Gastroesophageal sphincter (tissue), 4 donors: Measurements from ENCODE around the gene MACROD1. TPM values are rescaled to one million over a fixed set of nuclear protein-coding genes. Genes with fewer than 3 reads are reported as not detected.
A peak's percentile ranks its signal among the peaks of the same experiment; 100 is the strongest.

Experiments used
- ATAC-seq: fragments of 150-250 bp; one replicate; pipeline ENCODE4 v1.9.1; 2016; ENCODE audit warnings: mild to moderate bottlenecking, moderate library complexity
- H3K27ac ChIP-seq, 4 donors: fragments of 200-600 bp; sonication (generic) in 3 of 4; 1 replicate in 3 of 4; 2 replicates in 1 of 4; pipeline ENCODE4 v1.5.1; 2016 to 2019
- H3K27me3 ChIP-seq: fragments of 200-600 bp; sonication (generic); one replicate; pipeline ENCODE4 v1.5.1; 2019
- H3K36me3 ChIP-seq, 2 donors: fragments of 200-600 bp; sonication (generic); one replicate each; pipeline ENCODE4 v1.5.1; 2019; ENCODE audit warnings: control low read depth in 1 of 2
- H3K4me1 ChIP-seq, 3 donors: fragments of 200-600 bp; sonication (generic); 1 replicate in 2 of 3; 2 replicates in 1 of 3; pipeline ENCODE4 v1.5.1; 2016 to 2019; ENCODE audit warnings: control low read depth in 2 of 3
- H3K4me3 ChIP-seq, 2 donors: fragments of 200-600 bp; sonication (generic); one replicate each; pipeline ENCODE4 v1.5.1; 2019; ENCODE audit warnings: mild to moderate bottlenecking in 1 of 2, moderate library complexity in 1 of 2
- H3K9me3 ChIP-seq, 3 donors: fragments of 200-600 bp; sonication (generic); one replicate each; pipeline ENCODE4 v1.5.1; 2017 to 2019; ENCODE audit warnings: control low read depth in 2 of 3
- EP300 ChIP-seq: sonication (generic); formaldehyde crosslinking; IDR thresholded peaks from one replicate; pipeline ENCODE4 v1.6.1; 2017; ENCODE audit warnings: antibody characterized with exemption, mild to moderate bottlenecking
- POLR2A ChIP-seq, 2 donors: fragments of 450-650 bp; IDR thresholded peaks; one replicate each; pipeline ENCODE4 v1.6.1; 2017; ENCODE audit warnings: antibody characterized with exemption in 2 of 2, mild to moderate bottlenecking in 2 of 2, moderate library complexity in 1 of 2
- POLR2AphosphoS5 ChIP-seq: sonication (generic); formaldehyde crosslinking; IDR thresholded peaks from one replicate; pipeline ENCODE4 v1.6.1; 2017; ENCODE audit warnings: antibody characterized with exemption
- WGBS, 2 donors: methylation state at CpG; one replicate each; pipeline ENCODE4 v1.1.5; 2018; ENCODE audit warnings: low coverage in 1 of 2; 5-methylcytosine and 5-hydroxymethylcytosine counted together
- total RNA-seq, 4 donors: library from RNA; depleted of rRNA; stranded (reverse); fragments of >200 nt; gene quantifications; one replicate each; pipeline ENCODE4 v1.1.0, GENCODE V29; 2016
- TF ChIP-seq, protein P1 (sequence below), 4 experiments: fragments of 200-600 bp in 2 of 4; fragments of 450-650 bp in 2 of 4; sonication (generic) in 1 of 4; IDR thresholded peaks; one replicate each; pipeline ENCODE4 v1.5.1; 2017 to 2019; ENCODE audit warnings: antibody characterized with exemption in 4 of 4, mild to moderate bottlenecking in 2 of 4, moderate library complexity in 2 of 4

MACROD1 gene
- total RNA-seq, 4 donors from 2014 or later, result 26.9 to 56.2 (median 30.4) TPM

DNA sequence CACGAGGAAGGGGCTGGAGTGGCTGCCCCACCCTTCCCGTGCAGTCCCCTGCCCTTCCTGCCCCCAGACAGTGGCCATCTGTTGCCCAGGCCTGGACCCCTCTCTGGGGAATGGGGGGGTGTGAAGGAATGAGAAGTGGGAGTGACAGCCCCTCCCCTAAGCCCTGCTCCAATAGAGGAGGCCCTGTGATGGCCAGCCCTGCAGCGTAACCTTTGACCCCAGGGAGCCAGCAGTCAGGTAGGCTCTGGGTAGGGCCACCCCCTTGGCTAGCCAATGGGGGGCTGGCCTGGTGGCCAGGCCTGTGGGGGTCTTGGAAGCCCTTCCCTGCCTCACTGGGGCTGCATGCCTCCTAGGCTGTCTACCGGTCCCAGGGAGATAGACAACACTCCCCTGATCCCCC, 123.6 kb downstream of the MACROD1 start:
- WGBS, 2 donors, result no CpG with 5 or more reads among the region's 4 CpGs
- H3K9me3 ChIP-seq, result no peaks in the 10 kb centered on the region
- TF ChIP-seq EP300, result no peak
- TF ChIP-seq, protein P1, sequence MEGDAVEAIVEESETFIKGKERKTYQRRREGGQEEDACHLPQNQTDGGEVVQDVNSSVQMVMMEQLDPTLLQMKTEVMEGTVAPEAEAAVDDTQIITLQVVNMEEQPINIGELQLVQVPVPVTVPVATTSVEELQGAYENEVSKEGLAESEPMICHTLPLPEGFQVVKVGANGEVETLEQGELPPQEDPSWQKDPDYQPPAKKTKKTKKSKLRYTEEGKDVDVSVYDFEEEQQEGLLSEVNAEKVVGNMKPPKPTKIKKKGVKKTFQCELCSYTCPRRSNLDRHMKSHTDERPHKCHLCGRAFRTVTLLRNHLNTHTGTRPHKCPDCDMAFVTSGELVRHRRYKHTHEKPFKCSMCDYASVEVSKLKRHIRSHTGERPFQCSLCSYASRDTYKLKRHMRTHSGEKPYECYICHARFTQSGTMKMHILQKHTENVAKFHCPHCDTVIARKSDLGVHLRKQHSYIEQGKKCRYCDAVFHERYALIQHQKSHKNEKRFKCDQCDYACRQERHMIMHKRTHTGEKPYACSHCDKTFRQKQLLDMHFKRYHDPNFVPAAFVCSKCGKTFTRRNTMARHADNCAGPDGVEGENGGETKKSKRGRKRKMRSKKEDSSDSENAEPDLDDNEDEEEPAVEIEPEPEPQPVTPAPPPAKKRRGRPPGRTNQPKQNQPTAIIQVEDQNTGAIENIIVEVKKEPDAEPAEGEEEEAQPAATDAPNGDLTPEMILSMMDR (IDR thresholded peaks at IDR 0.05), result no peak
- no peak for TF ChIP-seq POLR2A (IDR thresholded peaks at IDR 0.05)
- TF ChIP-seq POLR2AphosphoS5, result no peak
- no peaks in the 10 kb centered on the region for H3K27me3 ChIP-seq
- no peak overlapping the region for H3K4me3 ChIP-seq
- H3K4me1 ChIP-seq, result peaks cover 0 to 5% (median 0%) of the 10 kb centered on the region in 3 donors
- no peak for ATAC-seq
- no peaks in the 10 kb centered on the region for H3K36me3 ChIP-seq
- peak overlapping the region in 1 of 4 donors; percentile 42 for H3K27ac ChIP-seq

DNA sequence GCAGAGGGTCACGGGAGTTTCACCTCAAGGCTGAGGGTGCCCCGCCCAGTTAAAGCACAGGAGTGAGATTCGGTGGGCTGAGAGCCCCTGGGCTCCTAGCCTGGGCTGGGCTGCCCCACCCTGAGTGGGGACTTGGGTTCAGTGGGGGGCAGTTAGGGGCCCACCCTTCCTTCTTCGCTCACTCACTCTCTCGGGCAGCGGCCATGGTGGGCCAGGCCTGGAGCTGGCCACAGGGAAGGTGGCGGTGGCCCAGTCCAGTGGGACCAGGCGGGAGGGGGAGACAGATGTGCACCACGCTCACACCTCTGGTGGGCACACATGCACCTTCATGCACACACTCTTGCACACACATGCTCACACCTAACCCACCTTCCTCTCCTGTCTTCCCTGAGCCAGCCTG, 124.1 kb downstream of the MACROD1 start:
- Histone ChIP-seq H3K27me3 (peaks cover 1% of the 10 kb centered on the region), H3K4me3 (no peak overlapping the region), H3K4me1 (peaks cover 0 to 9% (median 0%) of the 10 kb centered on the region in 3 donors), H3K27ac (peak overlapping the region in 1 of 4 donors; percentile 42), H3K36me3 (no peaks in the 10 kb centered on the region), H3K9me3 (no peaks in the 10 kb centered on the region)
- TF ChIP-seq, protein P1 (IDR thresholded peaks at IDR 0.05), result no peak
- TF ChIP-seq POLR2A (IDR thresholded peaks at IDR 0.05), result no peak
- TF ChIP-seq EP300, result no peak
- no peak for ATAC-seq
- WGBS, 2 donors, result 71% methylated on average over 2 of the region's 9 CpGs; no CpG with 5 or more reads in 1 of the 2 donors

- H3K4me1 ChIP-seq, result peaks cover 0 to 20% (median 4%) of the 10 kb centered on the region in 3 donors
- H3K9me3 ChIP-seq, result no peaks in the 10 kb centered on the region
- TF ChIP-seq, protein P1 (IDR thresholded peaks at IDR 0.05), result peak in 3 of 4 experiments; percentile 13 to 52 (median 22)
- TF ChIP-seq POLR2A (IDR thresholded peaks at IDR 0.05) (no peak), EP300 (no peak)
- no peaks in the 10 kb centered on the region for H3K36me3 ChIP-seq
- H3K4me3 ChIP-seq, result no peak overlapping the region
- H3K27me3 ChIP-seq, result peaks cover 12% of the 10 kb centered on the region
- 50 to 63% methylated on average over 1 to 10 of the region's 20 CpGs for WGBS, 2 donors
- peak overlapping the region in 2 of 4 donors; percentile 17 to 49 for H3K27ac ChIP-seq
- ATAC-seq, result no peak
These were observed 125.1 kb downstream of the MACROD1 start for GRCh38 chr11:64040684-64041322.

GRCh38 chr11:64039012-64039665, 126.8 kb downstream of the MACROD1 start:
- no peaks in the 10 kb centered on the region for H3K9me3 ChIP-seq
- no peak overlapping the region for H3K4me3 ChIP-seq
- ATAC-seq, result no peak
- no peaks in the 10 kb centered on the region for H3K36me3 ChIP-seq
- H3K4me1 ChIP-seq, result peaks cover 0 to 33% (median 9%) of the 10 kb centered on the region in 3 donors
- TF ChIP-seq POLR2A (IDR thresholded peaks at IDR 0.05) (no peak), EP300 (no peak), POLR2AphosphoS5 (no peak)
- TF ChIP-seq, protein P1 (IDR thresholded peaks at IDR 0.05), result no peak
- H3K27me3 ChIP-seq, result peaks cover 25% of the 10 kb centered on the region
- WGBS, 2 donors, result no CpG with 5 or more reads among the region's 16 CpGs
- H3K27ac ChIP-seq, result peak overlapping the region in 1 of 4 donors; percentile 54
